Vagina (tissue), 2 donors: ENCODE data around the gene NOSIP. TPM values are rescaled to one million over a fixed set of nuclear protein-coding genes. Genes with fewer than 3 reads are reported as not detected.
A peak's percentile ranks its signal among the peaks of the same experiment; 100 is the strongest.
"Not testable (repeated sequence)": the region's sequence is repeated elsewhere in the genome, so short reads cannot be mapped to it uniquely, and the experiment has no call there.

ENCODE experiments used
- DNase-seq, 2 donors: peaks; one replicate each; pipeline ENCODE4 v3.0.0-alpha.2; 2017; ENCODE audit errors: extremely low spot score in 2 of 2
- H3K27ac ChIP-seq: fragments of 200-600 bp; sonication (generic); one replicate; pipeline ENCODE4 v1.5.1; 2019
- H3K27me3 ChIP-seq: fragments of 200-600 bp; sonication (generic); one replicate; pipeline ENCODE4 v1.5.1; 2019
- H3K36me3 ChIP-seq, 2 donors: fragments of 200-600 bp; sonication (generic); one replicate each; pipeline ENCODE4 v1.5.1; 2017 to 2019
- H3K4me1 ChIP-seq: fragments of 200-600 bp; sonication (generic); one replicate; pipeline ENCODE4 v1.5.1; 2019
- H3K4me3 ChIP-seq, 2 donors: fragments of 200-600 bp; sonication (generic); 1 replicate in 1 of 2; 2 replicates in 1 of 2; pipeline ENCODE4 v1.5.1; 2016 to 2019
- H3K9me3 ChIP-seq: fragments of 200-600 bp; sonication (generic); one replicate; pipeline ENCODE4 v1.5.1; 2019
- POLR2A ChIP-seq, 2 donors: fragments of 450-650 bp; IDR thresholded peaks; one replicate each; pipeline ENCODE4 v1.6.1; 2017; ENCODE audit warnings: antibody characterized with exemption in 2 of 2, mild to moderate bottlenecking in 2 of 2, moderate library complexity in 2 of 2
- POLR2AphosphoS5 ChIP-seq, 2 donors: sonication (generic); formaldehyde crosslinking; IDR thresholded peaks; one replicate each; pipeline ENCODE4 v1.9.0; 2017; ENCODE audit warnings: antibody characterized with exemption in 2 of 2, mild to moderate bottlenecking in 2 of 2, low read depth in 1 of 2; ENCODE audit not compliant: insufficient read depth in 1 of 2
- intact Hi-C: fragments of 100-400 bp; cut with DNase I; formaldehyde crosslinking; loops from one replicate; pipeline ENCODE4 v1.15.1; 2023
- total RNA-seq: library from RNA; depleted of rRNA; stranded (reverse); fragments of >200 nt; gene quantifications from one replicate; pipeline ENCODE4 v1.2.3, GENCODE V29; 2016
- TF ChIP-seq, protein P1 (sequence below), 3 experiments: fragments of 450-650 bp in 2 of 3; fragments of 200-600 bp in 1 of 3; sonication (generic) in 1 of 3; IDR thresholded peaks; one replicate each; pipeline ENCODE4 v1.5.1; 2017 to 2019; ENCODE audit warnings: antibody characterized with exemption in 3 of 3, mild to moderate bottlenecking in 2 of 3, moderate library complexity in 2 of 3

Gene NOSIP, protein sequence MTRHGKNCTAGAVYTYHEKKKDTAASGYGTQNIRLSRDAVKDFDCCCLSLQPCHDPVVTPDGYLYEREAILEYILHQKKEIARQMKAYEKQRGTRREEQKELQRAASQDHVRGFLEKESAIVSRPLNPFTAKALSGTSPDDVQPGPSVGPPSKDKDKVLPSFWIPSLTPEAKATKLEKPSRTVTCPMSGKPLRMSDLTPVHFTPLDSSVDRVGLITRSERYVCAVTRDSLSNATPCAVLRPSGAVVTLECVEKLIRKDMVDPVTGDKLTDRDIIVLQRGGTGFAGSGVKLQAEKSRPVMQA
- total RNA-seq = 72.2 TPM

- peak in 1 of 2 donors; percentile 95 for DNase-seq
- intact Hi-C loops = no loop called here
- no peaks in the 10 kb centered on the region for H3K27me3 ChIP-seq
- peak within 1 kb of the TSS; percentile 77 to 83 for H3K4me3 ChIP-seq
- no peaks in the 10 kb centered on the region for H3K9me3 ChIP-seq
- peaks cover 17% of the 10 kb centered on the region for H3K4me1 ChIP-seq
- H3K36me3 ChIP-seq = peaks cover 0 to 10% of the 10 kb centered on the region in 2 donors
- TF ChIP-seq, protein P1, sequence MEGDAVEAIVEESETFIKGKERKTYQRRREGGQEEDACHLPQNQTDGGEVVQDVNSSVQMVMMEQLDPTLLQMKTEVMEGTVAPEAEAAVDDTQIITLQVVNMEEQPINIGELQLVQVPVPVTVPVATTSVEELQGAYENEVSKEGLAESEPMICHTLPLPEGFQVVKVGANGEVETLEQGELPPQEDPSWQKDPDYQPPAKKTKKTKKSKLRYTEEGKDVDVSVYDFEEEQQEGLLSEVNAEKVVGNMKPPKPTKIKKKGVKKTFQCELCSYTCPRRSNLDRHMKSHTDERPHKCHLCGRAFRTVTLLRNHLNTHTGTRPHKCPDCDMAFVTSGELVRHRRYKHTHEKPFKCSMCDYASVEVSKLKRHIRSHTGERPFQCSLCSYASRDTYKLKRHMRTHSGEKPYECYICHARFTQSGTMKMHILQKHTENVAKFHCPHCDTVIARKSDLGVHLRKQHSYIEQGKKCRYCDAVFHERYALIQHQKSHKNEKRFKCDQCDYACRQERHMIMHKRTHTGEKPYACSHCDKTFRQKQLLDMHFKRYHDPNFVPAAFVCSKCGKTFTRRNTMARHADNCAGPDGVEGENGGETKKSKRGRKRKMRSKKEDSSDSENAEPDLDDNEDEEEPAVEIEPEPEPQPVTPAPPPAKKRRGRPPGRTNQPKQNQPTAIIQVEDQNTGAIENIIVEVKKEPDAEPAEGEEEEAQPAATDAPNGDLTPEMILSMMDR (IDR thresholded peaks at IDR 0.05) = peak in 1 of 3 experiments; percentile 15
- TF ChIP-seq POLR2AphosphoS5 (IDR thresholded peaks at IDR 0.05; ENCODE audit: insufficient read depth in 1 of 2, low read depth in 1 of 2) = peak; percentile 92 to 100
- peak in 1 of 2 donors; percentile 79 for TF ChIP-seq POLR2A (IDR thresholded peaks at IDR 0.05)
- H3K27ac ChIP-seq = peak within 1 kb of the TSS; percentile 81
These were observed at the start of gene NOSIP for GRCh38 chr19:49580264-49581006. Gene NOSIP, minus strand, starts transcription at chr19:49580556. Its CDS starts 19,865 bp downstream, at chr19:49560691.

DNA sequence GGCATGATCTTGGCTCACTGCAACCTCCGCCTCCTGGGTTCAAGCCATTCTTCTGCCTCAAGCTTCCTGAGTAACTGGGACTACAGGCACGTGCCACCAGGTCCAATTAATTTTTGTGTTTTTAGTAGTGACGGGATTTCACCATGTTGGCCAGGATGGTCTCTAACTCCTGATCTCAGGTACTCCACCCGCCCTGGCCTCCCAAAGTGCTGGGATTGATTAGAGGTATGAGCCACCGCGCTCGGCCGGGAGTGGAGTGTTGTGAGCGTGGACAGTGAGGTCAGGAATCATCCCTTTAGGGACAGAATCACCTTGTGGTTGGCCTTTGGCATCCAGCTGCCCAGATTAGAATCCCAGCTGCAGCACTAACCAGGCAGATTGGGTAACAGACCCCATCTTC lies 49.3 kb upstream of the NOSIP start:
- Histone ChIP-seq H3K36me3 (peaks cover 0 to 19% of the 10 kb centered on the region in 2 donors), H3K4me1 (peaks cover 13% of the 10 kb centered on the region), H3K9me3 (no peaks in the 10 kb centered on the region), H3K4me3 (no peak overlapping the region), H3K27ac (no peak overlapping the region), H3K27me3 (no peaks in the 10 kb centered on the region)
- no peak for DNase-seq
- intact Hi-C loops = no loop called here
- TF ChIP-seq, protein P1 (IDR thresholded peaks at IDR 0.05) = no peak
- TF ChIP-seq POLR2A (IDR thresholded peaks at IDR 0.05) = no peak
- no peak for TF ChIP-seq POLR2AphosphoS5 (IDR thresholded peaks at IDR 0.05; ENCODE audit: insufficient read depth in 1 of 2, low read depth in 1 of 2)

- no peak for DNase-seq
- H3K36me3 ChIP-seq = peaks cover 0 to 29% of the 10 kb centered on the region in 2 donors
- H3K27me3 ChIP-seq = no peaks in the 10 kb centered on the region
- H3K27ac ChIP-seq = no peak overlapping the region
- no peak overlapping the region for H3K4me3 ChIP-seq
- TF ChIP-seq POLR2A (IDR thresholded peaks at IDR 0.05) (no peak), POLR2AphosphoS5 (IDR thresholded peaks at IDR 0.05; ENCODE audit: insufficient read depth in 1 of 2, low read depth in 1 of 2) (no peak)
- TF ChIP-seq, protein P1 (IDR thresholded peaks at IDR 0.05) = no peak
- no peaks in the 10 kb centered on the region for H3K9me3 ChIP-seq
- peaks cover 8% of the 10 kb centered on the region for H3K4me1 ChIP-seq
- intact Hi-C loops = no loop called here
These were observed 45.9 kb upstream of the NOSIP start for GRCh38 chr19:49626226-49626625.

DNA sequence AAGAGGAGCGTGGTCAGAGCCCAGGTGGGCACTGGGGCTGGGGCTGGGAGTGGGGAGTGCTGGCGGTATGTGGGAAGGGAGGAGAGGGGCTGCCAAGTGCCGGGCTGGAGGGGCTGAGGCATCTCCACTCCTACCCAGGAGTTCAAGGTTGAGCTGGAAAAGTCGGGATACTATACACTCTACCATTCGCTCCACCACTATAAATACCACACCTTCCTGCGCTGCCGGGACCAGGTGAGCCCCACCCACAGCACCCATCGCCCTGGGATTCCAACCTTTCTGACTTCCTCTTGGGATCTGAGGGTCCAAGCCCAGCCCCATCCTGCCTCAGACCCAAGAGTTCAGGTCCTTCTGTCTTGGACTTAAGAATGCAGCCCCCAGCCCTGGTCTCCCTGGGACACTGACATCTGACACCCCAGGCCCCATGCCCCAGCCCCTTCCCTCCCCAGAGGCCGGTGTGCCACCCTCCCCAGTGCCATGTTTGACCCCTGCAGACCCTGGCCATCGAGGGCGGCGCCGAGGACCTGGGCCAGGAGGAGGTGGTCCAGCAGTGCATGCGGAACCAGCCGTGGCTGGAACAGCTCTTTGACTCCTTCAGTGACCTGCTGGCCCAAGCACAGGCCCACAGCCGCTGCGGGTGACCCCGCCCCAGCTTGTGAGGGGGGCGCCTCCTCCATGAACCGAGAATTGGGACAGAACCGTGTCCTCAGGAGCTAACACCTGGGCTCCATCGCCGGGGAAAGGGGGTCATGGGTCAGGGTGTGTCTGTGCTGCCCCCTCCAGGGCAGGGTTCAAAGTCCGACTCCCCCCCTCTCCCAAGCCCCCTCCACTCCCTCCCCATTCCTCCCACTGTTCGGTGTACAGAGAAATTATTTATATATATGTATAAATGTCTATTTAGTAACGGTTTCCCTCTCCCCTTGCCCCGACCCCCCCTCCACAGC lies 44.9 kb upstream of the NOSIP start:
- Histone ChIP-seq H3K4me3 (no peak overlapping the region), H3K36me3 (peaks cover 0 to 33% of the 10 kb centered on the region in 2 donors), H3K9me3 (no peaks in the 10 kb centered on the region), H3K27ac (no peak overlapping the region), H3K4me1 (no peaks in the 10 kb centered on the region), H3K27me3 (no peaks in the 10 kb centered on the region)
- TF ChIP-seq POLR2AphosphoS5 (IDR thresholded peaks at IDR 0.05; ENCODE audit: insufficient read depth in 1 of 2, low read depth in 1 of 2) (no peak), POLR2A (IDR thresholded peaks at IDR 0.05) (no peak)
- TF ChIP-seq, protein P1 (IDR thresholded peaks at IDR 0.05) = no peak
- intact Hi-C loops = no loop called here
- no peak for DNase-seq

DNA sequence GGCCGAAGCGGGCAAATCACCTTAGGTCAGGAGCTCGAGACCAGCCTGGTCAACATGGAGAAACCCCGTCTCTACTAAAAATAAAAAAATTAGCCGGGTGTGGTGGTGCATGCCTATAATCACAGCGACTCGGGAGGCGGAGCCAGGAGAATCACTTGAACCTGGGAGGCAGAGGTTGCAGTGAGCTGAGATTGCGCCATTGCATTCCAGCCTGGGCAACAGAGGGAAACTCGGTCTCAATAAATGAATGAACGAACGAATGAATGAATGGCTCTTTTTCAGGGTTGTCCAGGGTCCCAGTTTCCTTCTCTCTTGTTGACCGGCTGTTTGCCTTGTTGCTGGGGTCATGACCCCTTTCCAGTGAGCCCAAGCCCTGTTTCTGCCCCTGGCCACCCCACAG lies 37.5 kb upstream of the NOSIP start:
- not testable (repeated sequence) for H3K27ac ChIP-seq

More for the DNA sequence above, 37.5 kb upstream of the NOSIP start:
- H3K9me3 ChIP-seq, H3K4me3 ChIP-seq, DNase-seq, H3K27me3 ChIP-seq, intact Hi-C loops: not testable (repeated sequence)
- Histone ChIP-seq H3K4me1 (peaks cover 16% of the 10 kb centered on the region), H3K36me3 (peaks cover 0 to 68% of the 10 kb centered on the region in 2 donors)
